ENCODE data around the gene PEF1.

PEF1 gene

GRCh38 chr1:31669433-31669785 lies 24.7 kb upstream of the PEF1 start:
- TF ChIP-seq EP300 (IDR thresholded peaks at IDR 0.05; ENCODE audit: borderline replicate concordance): no peak
- TF ChIP-seq, protein P1, sequence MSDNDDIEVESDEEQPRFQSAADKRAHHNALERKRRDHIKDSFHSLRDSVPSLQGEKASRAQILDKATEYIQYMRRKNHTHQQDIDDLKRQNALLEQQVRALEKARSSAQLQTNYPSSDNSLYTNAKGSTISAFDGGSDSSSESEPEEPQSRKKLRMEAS (IDR thresholded peaks at IDR 0.05): no peak
- no peak for TF ChIP-seq FOXM1 (IDR thresholded peaks at IDR 0.05; ENCODE audit: borderline replicate concordance, low read depth)
- no peak for TF ChIP-seq TCF12 (IDR thresholded peaks at IDR 0.05; ENCODE audit: low read depth)
- TF ChIP-seq TEAD4 (IDR thresholded peaks at IDR 0.05): no peak
- TF ChIP-seq EGR1 (IDR thresholded peaks at IDR 0.05): no peak
- no peak for TF ChIP-seq RAD21 (IDR thresholded peaks at IDR 0.05; ENCODE audit: low read depth)
- TF ChIP-seq, protein P2, sequence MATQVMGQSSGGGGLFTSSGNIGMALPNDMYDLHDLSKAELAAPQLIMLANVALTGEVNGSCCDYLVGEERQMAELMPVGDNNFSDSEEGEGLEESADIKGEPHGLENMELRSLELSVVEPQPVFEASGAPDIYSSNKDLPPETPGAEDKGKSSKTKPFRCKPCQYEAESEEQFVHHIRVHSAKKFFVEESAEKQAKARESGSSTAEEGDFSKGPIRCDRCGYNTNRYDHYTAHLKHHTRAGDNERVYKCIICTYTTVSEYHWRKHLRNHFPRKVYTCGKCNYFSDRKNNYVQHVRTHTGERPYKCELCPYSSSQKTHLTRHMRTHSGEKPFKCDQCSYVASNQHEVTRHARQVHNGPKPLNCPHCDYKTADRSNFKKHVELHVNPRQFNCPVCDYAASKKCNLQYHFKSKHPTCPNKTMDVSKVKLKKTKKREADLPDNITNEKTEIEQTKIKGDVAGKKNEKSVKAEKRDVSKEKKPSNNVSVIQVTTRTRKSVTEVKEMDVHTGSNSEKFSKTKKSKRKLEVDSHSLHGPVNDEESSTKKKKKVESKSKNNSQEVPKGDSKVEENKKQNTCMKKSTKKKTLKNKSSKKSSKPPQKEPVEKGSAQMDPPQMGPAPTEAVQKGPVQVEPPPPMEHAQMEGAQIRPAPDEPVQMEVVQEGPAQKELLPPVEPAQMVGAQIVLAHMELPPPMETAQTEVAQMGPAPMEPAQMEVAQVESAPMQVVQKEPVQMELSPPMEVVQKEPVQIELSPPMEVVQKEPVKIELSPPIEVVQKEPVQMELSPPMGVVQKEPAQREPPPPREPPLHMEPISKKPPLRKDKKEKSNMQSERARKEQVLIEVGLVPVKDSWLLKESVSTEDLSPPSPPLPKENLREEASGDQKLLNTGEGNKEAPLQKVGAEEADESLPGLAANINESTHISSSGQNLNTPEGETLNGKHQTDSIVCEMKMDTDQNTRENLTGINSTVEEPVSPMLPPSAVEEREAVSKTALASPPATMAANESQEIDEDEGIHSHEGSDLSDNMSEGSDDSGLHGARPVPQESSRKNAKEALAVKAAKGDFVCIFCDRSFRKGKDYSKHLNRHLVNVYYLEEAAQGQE (IDR thresholded peaks at IDR 0.05; ENCODE audit: low read depth): no peak
- no peak for TF ChIP-seq TAF1 (IDR thresholded peaks at IDR 0.05; ENCODE audit: low read depth)
- no peak for TF ChIP-seq CREB1 (IDR thresholded peaks at IDR 0.05; ENCODE audit: low read depth)
- no peak for TF ChIP-seq NFIC (IDR thresholded peaks at IDR 0.05)
- TF ChIP-seq ZBTB7A (IDR thresholded peaks at IDR 0.05; ENCODE audit: low read depth): no peak
- TF ChIP-seq USF1 (IDR thresholded peaks at IDR 0.05): no peak
- no peak for TF ChIP-seq YY1 (IDR thresholded peaks at IDR 0.05; ENCODE audit: low read depth)
- TF ChIP-seq CEBPB (IDR thresholded peaks at IDR 0.05): no peak

DNA sequence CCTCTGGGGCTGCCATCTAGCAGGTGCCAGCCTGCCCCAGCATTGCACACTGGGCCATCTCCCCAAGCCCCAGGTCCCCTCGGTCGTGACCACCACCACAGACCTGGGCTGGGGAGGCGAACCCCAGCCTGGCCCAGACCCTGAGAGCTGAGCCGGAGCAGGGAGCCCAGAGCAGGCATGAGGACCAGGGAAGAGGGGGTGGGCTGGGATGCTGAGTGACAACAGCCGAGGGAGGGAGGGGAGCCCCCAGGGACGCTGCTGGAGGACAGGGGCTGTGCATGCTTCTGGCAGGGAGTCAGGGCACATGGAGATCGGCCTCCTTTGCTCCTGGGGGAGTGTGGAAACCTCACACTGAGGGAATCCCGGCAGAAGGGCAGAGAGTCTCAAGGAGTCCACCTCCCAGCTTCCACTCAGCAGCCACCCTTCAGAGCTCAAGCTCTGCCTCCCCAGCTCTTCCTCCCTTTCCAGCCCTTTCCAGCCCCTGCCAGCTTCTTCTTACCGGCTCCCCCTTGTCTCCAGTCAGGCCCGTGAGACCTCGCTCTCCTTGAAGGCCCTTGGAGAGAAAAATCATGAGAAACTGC lies 23.7 kb upstream of the PEF1 start:
- no peak for TF ChIP-seq CREB1 (IDR thresholded peaks at IDR 0.05; ENCODE audit: low read depth)
- TF ChIP-seq NFIC (IDR thresholded peaks at IDR 0.05): no peak
- no peak for TF ChIP-seq TEAD4 (IDR thresholded peaks at IDR 0.05)
- TF ChIP-seq YY1 (IDR thresholded peaks at IDR 0.05; ENCODE audit: low read depth): no peak
- TF ChIP-seq, protein P2 (IDR thresholded peaks at IDR 0.05; ENCODE audit: low read depth): no peak
- TF ChIP-seq FOXM1 (IDR thresholded peaks at IDR 0.05; ENCODE audit: borderline replicate concordance, low read depth): no peak
- TF ChIP-seq ZBTB7A (IDR thresholded peaks at IDR 0.05; ENCODE audit: low read depth): no peak
- TF ChIP-seq TAF1 (IDR thresholded peaks at IDR 0.05; ENCODE audit: low read depth): no peak
- TF ChIP-seq, protein P1 (IDR thresholded peaks at IDR 0.05): no peak
- no peak for TF ChIP-seq EGR1 (IDR thresholded peaks at IDR 0.05)
- TF ChIP-seq CEBPB (IDR thresholded peaks at IDR 0.05): no peak
- TF ChIP-seq TCF12 (IDR thresholded peaks at IDR 0.05; ENCODE audit: low read depth): no peak
- TF ChIP-seq EP300 (IDR thresholded peaks at IDR 0.05; ENCODE audit: borderline replicate concordance): no peak

GRCh38 chr1:31667065-31667785 lies 22.5 kb upstream of the PEF1 start:
- TF ChIP-seq CREB1 (IDR thresholded peaks at IDR 0.05; ENCODE audit: low read depth): no peak
- TF ChIP-seq, protein P2 (IDR thresholded peaks at IDR 0.05; ENCODE audit: low read depth): no peak

DNA sequence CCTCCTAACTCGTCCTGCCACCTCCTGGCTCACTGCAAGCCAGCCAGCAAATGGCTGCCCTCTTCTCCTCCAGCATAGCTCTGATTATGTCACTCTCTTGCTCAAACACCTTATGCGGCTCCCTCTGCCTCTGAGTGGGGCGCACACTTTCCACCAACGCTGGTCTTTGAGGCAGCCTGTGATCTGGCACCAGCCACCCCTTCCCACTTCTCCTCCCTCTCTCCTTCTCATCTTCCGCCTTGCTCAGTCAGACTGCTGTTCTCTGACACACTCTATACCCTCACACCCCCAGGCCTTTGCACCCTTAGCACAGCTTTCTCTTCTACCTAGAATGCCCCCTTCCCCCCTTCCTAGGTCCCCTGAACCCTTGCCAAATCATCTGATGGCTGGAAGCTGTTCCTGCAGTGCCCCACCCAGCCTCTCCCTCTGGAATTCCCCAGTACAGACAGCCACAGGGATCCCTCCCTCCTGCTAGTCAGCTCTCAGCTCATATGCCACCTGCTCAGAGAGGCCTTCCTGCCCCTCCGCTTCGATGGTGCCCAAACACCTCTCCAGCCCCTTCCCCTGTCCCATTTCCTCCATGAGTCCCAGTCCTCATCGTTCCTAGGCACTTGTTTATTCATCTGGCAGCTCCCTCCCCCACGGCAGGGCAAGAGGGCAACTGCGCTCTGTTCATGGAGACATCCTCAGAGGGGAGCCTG lies 21.7 kb upstream of the PEF1 start:
- TF ChIP-seq RAD21 (IDR thresholded peaks at IDR 0.05; ENCODE audit: low read depth): no peak
- no peak for TF ChIP-seq CEBPB (IDR thresholded peaks at IDR 0.05)
- TF ChIP-seq USF1 (IDR thresholded peaks at IDR 0.05): no peak
- TF ChIP-seq, protein P2 (IDR thresholded peaks at IDR 0.05; ENCODE audit: low read depth): no peak
